HepG2 (cell line): Measurements from ENCODE around the gene OGFOD3. TPM values are rescaled to one million over a fixed set of nuclear protein-coding genes. Genes with fewer than 3 reads are reported as not detected.

Experiments used
- EZH2 ChIP-seq: conservative IDR thresholded peaks from 2 replicates; pipeline ENCODE4 v1.6.1; 2012; ENCODE audit warnings: mild to moderate bottlenecking, low read depth, low read length, moderate library complexity
- FOXA3 ChIP-seq: IDR thresholded peaks from 2 replicates; pipeline ENCODE4 v1.6.1; 2016; ENCODE audit warnings: missing genetic modification reagents, missing compliant biosample characterization
- HNRNPK ChIP-seq: fragments of 200-400 bp; formaldehyde crosslinking; IDR thresholded peaks from 2 replicates; pipeline ENCODE4 v1.6.1; 2018; ENCODE audit warnings: low read length, low read depth, moderate library complexity, mild to moderate bottlenecking; ENCODE audit not compliant: poor library complexity, severe bottlenecking
- KLF6 ChIP-seq: IDR thresholded peaks from 2 replicates; pipeline ENCODE4 v1.8.0; 2016; ENCODE audit warnings: missing biosample characterization, missing genetic modification reagents
- PITX1 ChIP-seq: sonication (generic); formaldehyde crosslinking; IDR thresholded peaks from 2 replicates; pipeline ENCODE4 v1.5.1; 2020; ENCODE audit warnings: mild to moderate bottlenecking, missing genetic modification reagents
- PPARG ChIP-seq: conservative IDR thresholded peaks from 2 replicates; pipeline ENCODE4 v1.6.1; 2016; ENCODE audit warnings: missing biosample characterization, missing genetic modification reagents
- polyA plus RNA-seq, 8 experiments: library from polyadenylated mRNA; depleted of rRNA in 3 of 8; stranded (reverse) in 7 of 8; unstranded in 1 of 8; fragments of >200 nt; fragmentation: Illumina TruSeq in 4 of 8; extraction: Trizol in 4 of 8; gene quantifications; 2 replicates each; pipeline versions ENCODE4 v1.2.1 to v1.2.3, GENCODE V29; 2011 to 2016; ENCODE audit warnings: low read depth in 4 of 8, missing spikeins in 1 of 8, mixed read lengths in 1 of 8; ENCODE audit not compliant: insufficient read depth in 1 of 8
- total RNA-seq, 5 experiments: library from RNA; depleted of rRNA; stranded (reverse); fragments of >200 nt; fragmentation: Illumina TruSeq; extraction: Trizol; gene quantifications; 2 replicates each; pipeline ENCODE4 v1.2.3, GENCODE V29; 2016; ENCODE audit warnings: low read depth in 1 of 5
- TF ChIP-seq, protein P1 (sequence below): sonication (generic); formaldehyde crosslinking; IDR thresholded peaks from 2 replicates; pipeline ENCODE4 v1.9.0; 2021; ENCODE audit warnings: missing genetic modification reagents, borderline replicate concordance
- TF ChIP-seq, protein P2 (sequence below): IDR thresholded peaks from 2 replicates; pipeline ENCODE4 v1.6.1; 2016
- TF ChIP-seq, protein P3 (sequence below): sonication (generic); formaldehyde crosslinking; IDR thresholded peaks from 2 replicates; pipeline ENCODE4 v1.4.0; 2020; ENCODE audit warnings: missing genetic modification reagents
- TF ChIP-seq, protein P4 (sequence below): sonication (generic); formaldehyde crosslinking; IDR thresholded peaks from 2 replicates; pipeline ENCODE4 v1.4.0; 2020; ENCODE audit warnings: missing genetic modification reagents, mild to moderate bottlenecking, borderline replicate concordance
- TF ChIP-seq, protein P5 (sequence below): sonication (generic); formaldehyde crosslinking; IDR thresholded peaks from 2 replicates; pipeline ENCODE4 v1.4.0; 2020; ENCODE audit warnings: missing genetic modification reagents, low read depth, mild to moderate bottlenecking, borderline replicate concordance
- TF ChIP-seq, protein P6 (sequence below): sonication (generic); formaldehyde crosslinking; IDR thresholded peaks from 2 replicates; pipeline ENCODE4 v1.5.1; 2020; ENCODE audit warnings: mild to moderate bottlenecking, missing genetic modification reagents, borderline replicate concordance

Gene OGFOD3
- total and polyA plus RNA-seq, 2 of the 13 experiments (the other 11 are each of a cell fraction or from before 2014, with no cell fraction given) = 40.0 to 42.1 TPM

DNA sequence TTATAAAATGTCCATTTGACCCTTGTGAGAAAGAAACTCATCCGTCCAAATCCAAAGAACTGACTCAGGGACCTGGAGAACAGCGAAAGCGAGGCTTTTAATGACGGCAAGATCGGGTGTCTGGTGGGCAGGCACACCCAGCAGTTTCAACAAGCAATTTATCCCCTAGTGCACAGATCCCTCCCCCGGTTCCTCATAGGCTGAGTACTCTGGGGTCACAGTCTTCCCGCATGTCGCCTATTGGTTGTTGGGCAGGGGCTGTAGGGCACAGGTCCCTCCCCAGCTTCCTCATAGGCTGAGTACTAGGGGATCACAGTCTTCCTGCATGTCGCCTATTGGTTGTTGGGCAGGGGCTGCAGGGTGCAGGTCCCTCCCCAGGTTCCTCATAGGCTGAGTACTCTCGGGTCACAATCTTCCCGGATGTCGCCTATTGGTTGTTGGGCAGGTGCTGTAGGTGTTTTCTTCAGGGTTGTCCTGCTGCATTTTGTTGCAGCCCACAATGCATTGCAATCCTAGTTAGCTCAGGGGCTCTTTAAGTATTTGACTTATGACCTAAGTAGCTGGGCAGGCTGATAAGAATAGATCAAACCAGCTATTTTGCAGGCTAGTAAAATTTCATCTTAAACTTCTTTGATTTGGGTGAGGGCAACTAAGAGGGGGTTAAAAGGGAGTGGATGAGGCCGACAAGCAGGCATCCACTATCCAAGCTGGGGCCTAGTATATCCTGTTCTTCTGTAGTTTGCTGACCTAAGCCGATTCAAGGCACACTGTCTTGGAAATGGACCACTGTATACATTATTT lies 50.5 kb downstream of the OGFOD3 start (continued):
- TF ChIP-seq, protein P1, sequence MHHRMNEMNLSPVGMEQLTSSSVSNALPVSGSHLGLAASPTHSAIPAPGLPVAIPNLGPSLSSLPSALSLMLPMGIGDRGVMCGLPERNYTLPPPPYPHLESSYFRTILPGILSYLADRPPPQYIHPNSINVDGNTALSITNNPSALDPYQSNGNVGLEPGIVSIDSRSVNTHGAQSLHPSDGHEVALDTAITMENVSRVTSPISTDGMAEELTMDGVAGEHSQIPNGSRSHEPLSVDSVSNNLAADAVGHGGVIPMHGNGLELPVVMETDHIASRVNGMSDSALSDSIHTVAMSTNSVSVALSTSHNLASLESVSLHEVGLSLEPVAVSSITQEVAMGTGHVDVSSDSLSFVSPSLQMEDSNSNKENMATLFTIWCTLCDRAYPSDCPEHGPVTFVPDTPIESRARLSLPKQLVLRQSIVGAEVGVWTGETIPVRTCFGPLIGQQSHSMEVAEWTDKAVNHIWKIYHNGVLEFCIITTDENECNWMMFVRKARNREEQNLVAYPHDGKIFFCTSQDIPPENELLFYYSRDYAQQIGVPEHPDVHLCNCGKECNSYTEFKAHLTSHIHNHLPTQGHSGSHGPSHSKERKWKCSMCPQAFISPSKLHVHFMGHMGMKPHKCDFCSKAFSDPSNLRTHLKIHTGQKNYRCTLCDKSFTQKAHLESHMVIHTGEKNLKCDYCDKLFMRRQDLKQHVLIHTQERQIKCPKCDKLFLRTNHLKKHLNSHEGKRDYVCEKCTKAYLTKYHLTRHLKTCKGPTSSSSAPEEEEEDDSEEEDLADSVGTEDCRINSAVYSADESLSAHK (CRISPR knock-in tag) = no peak
- TF ChIP-seq, protein P2, sequence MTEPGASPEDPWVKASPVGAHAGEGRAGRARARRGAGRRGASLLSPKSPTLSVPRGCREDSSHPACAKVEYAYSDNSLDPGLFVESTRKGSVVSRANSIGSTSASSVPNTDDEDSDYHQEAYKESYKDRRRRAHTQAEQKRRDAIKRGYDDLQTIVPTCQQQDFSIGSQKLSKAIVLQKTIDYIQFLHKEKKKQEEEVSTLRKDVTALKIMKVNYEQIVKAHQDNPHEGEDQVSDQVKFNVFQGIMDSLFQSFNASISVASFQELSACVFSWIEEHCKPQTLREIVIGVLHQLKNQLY (CRISPR knock-in tag) = no peak
- TF ChIP-seq, protein P3, sequence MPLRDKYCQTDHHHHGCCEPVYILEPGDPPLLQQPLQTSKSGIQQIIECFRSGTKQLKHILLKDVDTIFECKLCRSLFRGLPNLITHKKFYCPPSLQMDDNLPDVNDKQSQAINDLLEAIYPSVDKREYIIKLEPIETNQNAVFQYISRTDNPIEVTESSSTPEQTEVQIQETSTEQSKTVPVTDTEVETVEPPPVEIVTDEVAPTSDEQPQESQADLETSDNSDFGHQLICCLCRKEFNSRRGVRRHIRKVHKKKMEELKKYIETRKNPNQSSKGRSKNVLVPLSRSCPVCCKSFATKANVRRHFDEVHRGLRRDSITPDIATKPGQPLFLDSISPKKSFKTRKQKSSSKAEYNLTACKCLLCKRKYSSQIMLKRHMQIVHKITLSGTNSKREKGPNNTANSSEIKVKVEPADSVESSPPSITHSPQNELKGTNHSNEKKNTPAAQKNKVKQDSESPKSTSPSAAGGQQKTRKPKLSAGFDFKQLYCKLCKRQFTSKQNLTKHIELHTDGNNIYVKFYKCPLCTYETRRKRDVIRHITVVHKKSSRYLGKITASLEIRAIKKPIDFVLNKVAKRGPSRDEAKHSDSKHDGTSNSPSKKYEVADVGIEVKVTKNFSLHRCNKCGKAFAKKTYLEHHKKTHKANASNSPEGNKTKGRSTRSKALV (CRISPR knock-in tag) = 0 out of 2 replicates have a peak, but pooled peaks have one; percentile 36
- peak; percentile 3; the same call in 1 of the 2 replicates for TF ChIP-seq FOXA3 (CRISPR knock-in tag)
- TF ChIP-seq PPARG (CRISPR knock-in tag) = 0 out of 2 replicates have a peak, but pooled peaks have one; percentile 30
- TF ChIP-seq, protein P4, sequence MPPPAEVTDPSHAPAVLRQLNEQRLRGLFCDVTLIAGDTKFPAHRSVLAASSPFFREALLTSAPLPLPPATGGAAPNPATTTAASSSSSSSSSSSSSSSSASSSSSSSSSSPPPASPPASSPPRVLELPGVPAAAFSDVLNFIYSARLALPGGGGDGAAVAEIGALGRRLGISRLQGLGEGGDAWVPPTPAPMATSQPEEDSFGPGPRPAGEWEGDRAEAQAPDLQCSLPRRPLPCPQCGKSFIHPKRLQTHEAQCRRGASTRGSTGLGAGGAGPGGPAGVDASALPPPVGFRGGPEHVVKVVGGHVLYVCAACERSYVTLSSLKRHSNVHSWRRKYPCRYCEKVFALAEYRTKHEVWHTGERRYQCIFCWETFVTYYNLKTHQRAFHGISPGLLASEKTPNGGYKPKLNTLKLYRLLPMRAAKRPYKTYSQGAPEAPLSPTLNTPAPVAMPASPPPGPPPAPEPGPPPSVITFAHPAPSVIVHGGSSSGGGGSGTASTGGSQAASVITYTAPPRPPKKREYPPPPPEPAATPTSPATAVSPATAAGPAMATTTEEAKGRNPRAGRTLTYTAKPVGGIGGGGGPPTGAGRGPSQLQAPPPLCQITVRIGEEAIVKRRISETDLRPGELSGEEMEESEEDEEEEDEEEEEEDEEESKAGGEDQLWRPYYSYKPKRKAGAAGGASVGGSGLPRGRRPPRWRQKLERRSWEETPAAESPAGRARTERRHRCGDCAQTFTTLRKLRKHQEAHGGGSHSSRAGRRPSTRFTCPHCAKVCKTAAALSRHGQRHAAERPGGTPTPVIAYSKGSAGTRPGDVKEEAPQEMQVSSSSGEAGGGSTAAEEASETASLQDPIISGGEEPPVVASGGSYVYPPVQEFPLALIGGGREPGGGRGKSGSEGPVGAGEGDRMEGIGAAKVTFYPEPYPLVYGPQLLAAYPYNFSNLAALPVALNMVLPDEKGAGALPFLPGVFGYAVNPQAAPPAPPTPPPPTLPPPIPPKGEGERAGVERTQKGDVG (CRISPR knock-in tag) = no peak
- TF ChIP-seq PITX1 = peak; percentile 55; the same call in 1 of the 2 replicates
- TF ChIP-seq EZH2 = no peak
- TF ChIP-seq, protein P5, sequence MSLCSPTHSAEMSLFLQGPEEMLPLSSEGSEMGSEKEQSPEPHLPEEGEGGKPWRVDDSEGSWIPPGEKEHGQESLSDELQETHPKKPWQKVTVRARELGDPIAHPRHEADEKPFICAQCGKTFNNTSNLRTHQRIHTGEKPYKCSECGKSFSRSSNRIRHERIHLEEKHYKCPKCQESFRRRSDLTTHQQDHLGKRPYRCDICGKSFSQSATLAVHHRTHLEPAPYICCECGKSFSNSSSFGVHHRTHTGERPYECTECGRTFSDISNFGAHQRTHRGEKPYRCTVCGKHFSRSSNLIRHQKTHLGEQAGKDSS (CRISPR knock-in tag) = no peak
- TF ChIP-seq, protein P6, sequence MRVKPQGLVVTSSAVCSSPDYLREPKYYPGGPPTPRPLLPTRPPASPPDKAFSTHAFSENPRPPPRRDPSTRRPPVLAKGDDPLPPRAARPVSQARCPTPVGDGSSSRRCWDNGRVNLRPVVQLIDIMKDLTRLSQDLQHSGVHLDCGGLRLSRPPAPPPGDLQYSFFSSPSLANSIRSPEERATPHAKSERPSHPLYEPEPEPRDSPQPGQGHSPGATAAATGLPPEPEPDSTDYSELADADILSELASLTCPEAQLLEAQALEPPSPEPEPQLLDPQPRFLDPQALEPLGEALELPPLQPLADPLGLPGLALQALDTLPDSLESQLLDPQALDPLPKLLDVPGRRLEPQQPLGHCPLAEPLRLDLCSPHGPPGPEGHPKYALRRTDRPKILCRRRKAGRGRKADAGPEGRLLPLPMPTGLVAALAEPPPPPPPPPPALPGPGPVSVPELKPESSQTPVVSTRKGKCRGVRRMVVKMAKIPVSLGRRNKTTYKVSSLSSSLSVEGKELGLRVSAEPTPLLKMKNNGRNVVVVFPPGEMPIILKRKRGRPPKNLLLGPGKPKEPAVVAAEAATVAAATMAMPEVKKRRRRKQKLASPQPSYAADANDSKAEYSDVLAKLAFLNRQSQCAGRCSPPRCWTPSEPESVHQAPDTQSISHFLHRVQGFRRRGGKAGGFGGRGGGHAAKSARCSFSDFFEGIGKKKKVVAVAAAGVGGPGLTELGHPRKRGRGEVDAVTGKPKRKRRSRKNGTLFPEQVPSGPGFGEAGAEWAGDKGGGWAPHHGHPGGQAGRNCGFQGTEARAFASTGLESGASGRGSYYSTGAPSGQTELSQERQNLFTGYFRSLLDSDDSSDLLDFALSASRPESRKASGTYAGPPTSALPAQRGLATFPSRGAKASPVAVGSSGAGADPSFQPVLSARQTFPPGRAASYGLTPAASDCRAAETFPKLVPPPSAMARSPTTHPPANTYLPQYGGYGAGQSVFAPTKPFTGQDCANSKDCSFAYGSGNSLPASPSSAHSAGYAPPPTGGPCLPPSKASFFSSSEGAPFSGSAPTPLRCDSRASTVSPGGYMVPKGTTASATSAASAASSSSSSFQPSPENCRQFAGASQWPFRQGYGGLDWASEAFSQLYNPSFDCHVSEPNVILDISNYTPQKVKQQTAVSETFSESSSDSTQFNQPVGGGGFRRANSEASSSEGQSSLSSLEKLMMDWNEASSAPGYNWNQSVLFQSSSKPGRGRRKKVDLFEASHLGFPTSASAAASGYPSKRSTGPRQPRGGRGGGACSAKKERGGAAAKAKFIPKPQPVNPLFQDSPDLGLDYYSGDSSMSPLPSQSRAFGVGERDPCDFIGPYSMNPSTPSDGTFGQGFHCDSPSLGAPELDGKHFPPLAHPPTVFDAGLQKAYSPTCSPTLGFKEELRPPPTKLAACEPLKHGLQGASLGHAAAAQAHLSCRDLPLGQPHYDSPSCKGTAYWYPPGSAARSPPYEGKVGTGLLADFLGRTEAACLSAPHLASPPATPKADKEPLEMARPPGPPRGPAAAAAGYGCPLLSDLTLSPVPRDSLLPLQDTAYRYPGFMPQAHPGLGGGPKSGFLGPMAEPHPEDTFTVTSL = no peak
- TF ChIP-seq HNRNPK = no peak
- 0 out of 2 replicates have a peak, but pooled peaks have one; percentile 62 for TF ChIP-seq KLF6 (CRISPR knock-in tag)
